IMR-90 (cell line): ENCODE results near the gene MUC5B. TPM values are rescaled to one million over a fixed set of nuclear protein-coding genes. Genes with fewer than 3 reads are reported as not detected.

Experiments
- ATAC-seq: fragments of 200-7000 bp; cut with Tn5 transposase; 2 replicates; pipeline ENCODE4 v1.9.1; 2020; ENCODE audit warnings: low read depth, mild to moderate bottlenecking, moderate library complexity
- BruUV-seq: library from RNA; stranded (reverse); fragments of 400-500 nt; replicated peaks from 2 replicates; lab custom pipeline; 2021; lab: Mats Ljungman, UMichigan
- CTCF ChIA-PET: fragments of 300-600 bp; formaldehyde crosslinking; extraction: SDS; loops from one replicate; lab custom pipeline; 2021; ENCODE audit warnings: antibody characterized with exemption; lab: Yijun Ruan, JAX
- POLR2A ChIA-PET: fragments of 300-600 bp; sonication (Branson Sonifier 250); formaldehyde crosslinking; loops from one replicate; lab custom pipeline; 2022; ENCODE audit warnings: antibody characterized with exemption; ENCODE audit not compliant: unreplicated experiment; lab: Charles Lee
- DNase-seq: peaks from one replicate; pipeline ENCODE4 v3.0.0; 2013
- H2AFZ ChIP-seq: replicated peaks from 2 replicates; pipeline ENCODE3; 2013; ENCODE audit warnings: low read length, mild to moderate bottlenecking; ENCODE audit not compliant: poor library complexity
- H2AK5ac ChIP-seq: 2 replicates; pipeline ENCODE4 v1.6.1; 2013; ENCODE audit warnings: low read depth, low read length, inconsistent platforms
- H2AK9ac ChIP-seq: replicated peaks from 2 replicates; pipeline ENCODE3; 2013; ENCODE audit warnings: mild to moderate bottlenecking, low read depth, low read length, moderate library complexity; ENCODE audit not compliant: poor library complexity
- H2BK120ac ChIP-seq: 2 replicates; pipeline ENCODE4 v1.6.1; 2013; ENCODE audit warnings: low read depth, low read length, inconsistent platforms
- H2BK15ac ChIP-seq: 3 replicates; pipeline ENCODE4 v1.6.1; 2013; ENCODE audit warnings: low read depth, low read length, inconsistent platforms
- H2BK20ac ChIP-seq: 2 replicates; pipeline ENCODE4 v1.6.1; 2013; ENCODE audit warnings: low read depth, mild to moderate bottlenecking, inconsistent platforms, low read length, moderate library complexity
- H2BK5ac ChIP-seq: 2 replicates; pipeline ENCODE4 v1.6.1; 2013; ENCODE audit warnings: mild to moderate bottlenecking, low read depth, low read length, inconsistent platforms; ENCODE audit not compliant: poor library complexity, severe bottlenecking
- H3K14ac ChIP-seq: replicated peaks from 2 replicates; pipeline ENCODE4 v1.6.1; 2013; ENCODE audit warnings: low read depth, low read length, inconsistent platforms
- H3K18ac ChIP-seq: 2 replicates; pipeline ENCODE4 v1.6.1; 2013; ENCODE audit warnings: low read depth, low read length, control low read depth
- H3K23ac ChIP-seq: 2 replicates; pipeline ENCODE4 v1.6.1; 2013; ENCODE audit warnings: low read depth, low read length, inconsistent platforms
- H3K27ac ChIP-seq: 2 replicates; pipeline ENCODE4 v1.5.1; 2013; ENCODE audit warnings: mild to moderate bottlenecking, control low read depth, low read length; ENCODE audit not compliant: insufficient read depth
- H3K27me3 ChIP-seq: 2 replicates; pipeline ENCODE4 v1.6.1; 2013; ENCODE audit warnings: low read length; ENCODE audit not compliant: control insufficient read depth, insufficient read depth
- H3K36me3 ChIP-seq: 2 replicates; pipeline ENCODE4 v1.6.1; 2013; ENCODE audit warnings: low read length, mixed read lengths; ENCODE audit not compliant: control insufficient read depth, insufficient read depth
- H3K4ac ChIP-seq: 2 replicates; pipeline ENCODE4 v1.6.1; 2013; ENCODE audit warnings: low read depth, low read length, inconsistent platforms
- H3K4me1 ChIP-seq: 2 replicates; pipeline ENCODE4 v1.6.1; 2013; ENCODE audit warnings: low read length, mixed read lengths; ENCODE audit not compliant: control insufficient read depth, insufficient read depth
- H3K4me2 ChIP-seq: 2 replicates; pipeline ENCODE4 v1.6.1; 2013; ENCODE audit warnings: low read depth, mild to moderate bottlenecking, control low read depth, low read length, moderate library complexity
- H3K4me3 ChIP-seq: 2 replicates; pipeline ENCODE4 v1.5.1; 2013; ENCODE audit warnings: low read depth, mild to moderate bottlenecking, control low read depth, low read length, moderate library complexity; ENCODE audit not compliant: insufficient read depth
- H3K56ac ChIP-seq: 2 replicates; pipeline ENCODE4 v1.6.1; 2013; ENCODE audit warnings: low read length, inconsistent platforms; ENCODE audit not compliant: insufficient read depth; ENCODE audit errors: extremely low read depth
- H3K79me1 ChIP-seq, 2 experiments: 2 replicates each; pipeline ENCODE4 v1.6.1; 2013; ENCODE audit warnings: low read length in 2 of 2, inconsistent platforms in 1 of 2, low read depth in 1 of 2
- H3K9ac ChIP-seq: 2 replicates; pipeline ENCODE4 v1.6.1; 2013; ENCODE audit warnings: low read depth, low read length, control low read depth
- H3K9me1 ChIP-seq: 2 replicates; pipeline ENCODE4 v1.6.1; 2013; ENCODE audit warnings: low read length, inconsistent platforms; ENCODE audit not compliant: insufficient read depth
- H3K9me3 ChIP-seq: 2 replicates; pipeline ENCODE4 v1.6.1; 2013; ENCODE audit warnings: low read length; ENCODE audit not compliant: control insufficient read depth, insufficient read depth
- H4K20me1 ChIP-seq: 2 replicates; pipeline ENCODE4 v1.6.1; 2013; ENCODE audit warnings: low read length, inconsistent platforms; ENCODE audit not compliant: insufficient read depth
- H4K5ac ChIP-seq: 2 replicates; pipeline ENCODE4 v1.6.1; 2013; ENCODE audit warnings: mild to moderate bottlenecking, low read depth, low read length, control low read depth
- H4K8ac ChIP-seq, 2 experiments: 2 replicates each; pipeline ENCODE4 v1.6.1; 2013; ENCODE audit warnings: low read depth in 2 of 2, low read length in 2 of 2, control low read depth in 1 of 2, inconsistent platforms in 1 of 2
- H4K91ac ChIP-seq: 2 replicates; pipeline ENCODE4 v1.6.1; 2013; ENCODE audit warnings: low read depth, low read length, inconsistent platforms; ENCODE audit not compliant: insufficient read depth
- BHLHE40 ChIP-seq: fragments of 150-350 bp; IDR thresholded peaks from 2 replicates; pipeline ENCODE4 v1.6.1; 2016; ENCODE audit warnings: mild to moderate bottlenecking, low read depth, low read length
- CEBPB ChIP-seq: IDR thresholded peaks from 2 replicates; pipeline ENCODE4 v1.6.1; 2012; ENCODE audit warnings: low read depth, low read length, improper control_type of control experiment
- CHD1 ChIP-seq: IDR thresholded peaks from 2 replicates; pipeline ENCODE4 v1.6.1; 2012; ENCODE audit warnings: low read depth, low read length, improper control_type of control experiment
- CTCF ChIP-seq: conservative IDR thresholded peaks from 2 replicates; pipeline ENCODE4 v1.5.1; 2012; ENCODE audit warnings: mild to moderate bottlenecking, low read depth, low read length, improper control_type of control experiment
- ELK1 ChIP-seq: fragments of 150-350 bp; IDR thresholded peaks from 2 replicates; pipeline ENCODE4 v1.6.1; 2016; ENCODE audit warnings: low read depth, mild to moderate bottlenecking, low read length, moderate library complexity, borderline replicate concordance
- FOS ChIP-seq: fragments of 150-350 bp; IDR thresholded peaks from 2 replicates; pipeline ENCODE4 v1.6.1; 2016; ENCODE audit warnings: low read depth, low read length
- MAFK ChIP-seq: IDR thresholded peaks from 2 replicates; pipeline ENCODE4 v1.6.1; 2012; ENCODE audit warnings: low read depth, low read length, improper control_type of control experiment
- MAZ ChIP-seq: IDR thresholded peaks from 2 replicates; pipeline ENCODE4 v1.6.1; 2012; ENCODE audit warnings: low read depth, mild to moderate bottlenecking, low read length, improper control_type of control experiment, moderate library complexity, borderline replicate concordance
- MXI1 ChIP-seq: IDR thresholded peaks from 2 replicates; pipeline ENCODE4 v1.6.1; 2012; ENCODE audit warnings: low read depth, mild to moderate bottlenecking, low read length, moderate library complexity, borderline replicate concordance
- NFE2L2 ChIP-seq: fragments of 150-350 bp; IDR thresholded peaks from 2 replicates; pipeline ENCODE4 v1.6.1; 2016; ENCODE audit warnings: low read depth, mild to moderate bottlenecking, low read length
- POLR2A ChIP-seq: IDR thresholded peaks from 2 replicates; pipeline ENCODE4 v1.6.1; 2012; ENCODE audit warnings: mild to moderate bottlenecking, low read depth, low read length
- RAD21 ChIP-seq: IDR thresholded peaks from 2 replicates; pipeline ENCODE4 v1.6.1; 2012; ENCODE audit warnings: low read length, improper control_type of control experiment
- RCOR1 ChIP-seq: IDR thresholded peaks from 2 replicates; pipeline ENCODE4 v1.6.1; 2012; ENCODE audit warnings: mild to moderate bottlenecking, low read length, improper control_type of control experiment; ENCODE audit not compliant: insufficient replicate concordance
- RFX5 ChIP-seq: IDR thresholded peaks from 2 replicates; pipeline ENCODE4 v1.8.0; 2012; ENCODE audit warnings: low read depth, mild to moderate bottlenecking, low read length, moderate library complexity
- SMC3 ChIP-seq: fragments of 150-350 bp; IDR thresholded peaks from 2 replicates; pipeline ENCODE4 v1.6.1; 2016; ENCODE audit warnings: low read depth, mild to moderate bottlenecking, antibody characterized with exemption, low read length, moderate library complexity
- USF2 ChIP-seq: fragments of 150-350 bp; IDR thresholded peaks from 2 replicates; pipeline ENCODE4 v1.6.1; 2017; ENCODE audit warnings: mild to moderate bottlenecking, antibody characterized with exemption, low read length, low read depth
- WGBS, 2 experiments: methylation state at CpG; one replicate each; pipeline versions ENCODE4 v1.1.5 to v1.1.7; 2013; ENCODE audit warnings: missing lambda C conversion rate in 2 of 2; ENCODE audit not compliant: insufficient read length in 1 of 2; ENCODE audit errors: extremely low coverage in 2 of 2; 5-methylcytosine and 5-hydroxymethylcytosine counted together
- dilution Hi-C: fragments of 300-500 bp; cut with HindIII; formaldehyde crosslinking; loops from one replicate; pipeline ENCODE4 v1.14.3; 2018; ENCODE audit warnings: low sequenced_read_pairs; ENCODE audit not compliant: unreplicated experiment
- in situ Hi-C: fragments of 300-500 bp; cut with MboI; formaldehyde crosslinking; loops from 3 replicates; pipeline ENCODE4 v1.14.3; 2019; ENCODE audit warnings: low sequenced_read_pairs, inconsistent platforms, mixed read lengths
- intact Hi-C: fragments of 100-400 bp; cut with micrococcal nuclease; formaldehyde crosslinking; loops from 2 replicates; pipeline ENCODE4 v1.10.0; 2022
- polyA plus RNA-seq, 3 experiments: library from polyadenylated mRNA; depleted of rRNA; stranded (reverse); fragments of >200 nt; gene quantifications; 2 replicates each; pipeline ENCODE4 v1.2.3, GENCODE V29; 2012; ENCODE audit warnings: low replicate concordance in 1 of 3
- total RNA-seq: library from RNA; depleted of rRNA; stranded (reverse); fragments of >200 nt; gene quantifications from 2 replicates; pipeline ENCODE4 v1.2.3, GENCODE V29; 2012

MUC5B gene
- total and polyA plus RNA-seq, 2 of the 4 experiments (the other 2 are of a cell fraction) = not detected

DNA sequence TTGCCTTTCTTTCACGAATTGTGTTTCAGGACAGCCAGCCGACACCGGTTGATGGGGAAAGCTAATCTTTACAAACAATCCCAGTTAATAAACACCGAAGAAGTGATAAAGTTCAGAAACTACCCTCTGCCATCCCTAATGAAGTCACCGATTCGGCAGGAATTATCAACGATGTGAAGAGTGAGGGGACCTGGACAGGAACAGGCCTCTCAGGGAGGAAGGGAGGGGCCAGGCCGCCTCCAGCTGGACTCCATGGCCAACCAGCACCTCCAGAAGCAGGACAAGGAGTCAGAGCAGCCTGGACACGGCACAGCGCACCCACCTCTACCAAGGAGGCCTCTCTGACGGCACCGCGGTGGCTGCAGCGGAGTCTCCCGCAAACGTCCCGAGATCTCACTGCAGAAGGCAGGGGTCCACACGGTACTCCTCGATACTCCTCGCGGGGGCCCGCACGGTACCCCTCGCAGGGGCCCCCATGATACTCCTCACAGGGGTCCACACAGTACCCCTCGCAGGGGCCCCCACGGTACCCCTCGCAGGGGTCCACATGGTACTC, 82.7 kb downstream of the MUC5B start:
- dilution Hi-C loops = no loop called here

More for the DNA sequence above, 82.7 kb downstream of the MUC5B start:
- Histone ChIP-seq H3K9me3 (no peaks in the 10 kb centered on the region), H3K27me3 (no peaks in the 10 kb centered on the region), H3K79me1 (peaks cover 19 to 85% of the 10 kb centered on the region in 2 experiments), H3K4me3 (no peak overlapping the region), H3K4me1 (peaks cover 5% of the 10 kb centered on the region; the same call in 1 of the 2 replicates), H3K4me2 (no peak overlapping the region), H3K36me3 (peaks cover 9% of the 10 kb centered on the region; the same call in 1 of the 2 replicates), H4K20me1 (peaks cover 79% of the 10 kb centered on the region), H3K56ac (no peak overlapping the region), H2AFZ (no peak overlapping the region), H2BK120ac (no peak overlapping the region), H3K9ac (no peak overlapping the region), H4K91ac (no peak overlapping the region), H3K4ac (no peak overlapping the region), H4K5ac (no peak overlapping the region), H4K8ac (no peak overlapping the region), H2BK5ac (no peak overlapping the region), H2AK5ac (no peak overlapping the region), H2BK20ac (no peak overlapping the region), H3K18ac (no peak overlapping the region), H2AK9ac (no peak overlapping the region), H3K27ac (no peak overlapping the region), H3K14ac (no peak overlapping the region), H3K23ac (no peak overlapping the region), H3K9me1 (peaks cover 10% of the 10 kb centered on the region), H2BK15ac (no peak overlapping the region)
- no peak for DNase-seq
- TF ChIP-seq BHLHE40 = no peak
- TF ChIP-seq MAZ = no peak
- no peak for TF ChIP-seq SMC3
- no peak for TF ChIP-seq MXI1
- no peak for TF ChIP-seq USF2
- no peak for TF ChIP-seq CTCF
- no peak for TF ChIP-seq ELK1
- TF ChIP-seq POLR2A = no peak
- TF ChIP-seq NFE2L2 = no peak
- no peak for TF ChIP-seq CHD1
- TF ChIP-seq CEBPB = no peak
- no peak for TF ChIP-seq RAD21
- no peak for TF ChIP-seq MAFK
- no peak for TF ChIP-seq FOS
- TF ChIP-seq RCOR1 = no peak
- no peak for TF ChIP-seq RFX5
- ChIA-PET CTCF (interaction anchor here (0.6 kb wide), 1 partner anchor 1883 kb away, joined by 4 read pairs; no protein-coding TSS in a partner anchor), POLR2A (no interaction called here)
- in situ Hi-C loops (no loop called here), intact Hi-C loops (no loop called here)
- 95% methylated on average over 14 of the region's 27 CpGs; no CpG with 5 or more reads in 1 of the 2 experiments for WGBS, 2 experiments
- BruUV-seq = no TSS peak
- no peak for ATAC-seq
